GM12872 (cell line): ENCODE measurements around the gene HOXD9.

ENCODE experiments used
- TF ChIP-seq, protein P1 (sequence below): IDR thresholded peaks from 3 replicates; pipeline ENCODE4 v1.5.1; 2011; ENCODE audit warnings: low read depth, mild to moderate bottlenecking, low read length, moderate library complexity; ENCODE audit not compliant: insufficient read depth

The HOXD9 gene

DNA sequence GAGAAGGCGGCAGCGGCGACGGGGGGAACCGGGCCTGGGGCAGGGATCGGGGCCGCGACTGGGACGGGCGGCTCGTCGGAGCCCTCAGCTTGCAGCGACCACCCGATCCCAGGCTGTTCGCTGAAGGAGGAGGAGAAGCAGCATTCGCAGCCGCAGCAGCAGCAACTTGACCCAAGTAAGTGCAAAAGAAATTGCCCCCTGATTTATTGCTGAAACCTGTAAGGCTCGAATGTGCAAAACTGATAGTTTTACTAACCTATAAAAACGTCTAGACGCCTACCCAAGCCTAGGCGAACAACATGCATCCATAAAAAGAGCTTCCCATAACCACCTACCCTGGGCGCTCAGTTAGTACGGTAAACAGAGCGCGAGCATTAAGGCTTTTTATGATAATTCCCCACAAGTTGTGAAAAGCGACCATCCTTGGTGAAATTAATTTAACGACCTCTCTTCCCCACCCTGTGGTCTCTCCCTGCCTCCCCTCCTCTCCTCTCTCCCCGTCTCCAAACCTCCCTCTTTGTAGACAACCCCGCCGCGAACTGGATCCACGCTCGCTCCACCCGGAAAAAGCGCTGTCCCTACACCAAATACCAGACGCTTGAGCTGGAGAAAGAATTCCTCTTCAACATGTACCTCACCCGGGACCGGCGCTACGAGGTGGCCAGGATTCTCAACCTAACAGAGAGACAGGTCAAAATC, 1.0 kb downstream of the HOXD9 start:
- TF ChIP-seq, protein P1, sequence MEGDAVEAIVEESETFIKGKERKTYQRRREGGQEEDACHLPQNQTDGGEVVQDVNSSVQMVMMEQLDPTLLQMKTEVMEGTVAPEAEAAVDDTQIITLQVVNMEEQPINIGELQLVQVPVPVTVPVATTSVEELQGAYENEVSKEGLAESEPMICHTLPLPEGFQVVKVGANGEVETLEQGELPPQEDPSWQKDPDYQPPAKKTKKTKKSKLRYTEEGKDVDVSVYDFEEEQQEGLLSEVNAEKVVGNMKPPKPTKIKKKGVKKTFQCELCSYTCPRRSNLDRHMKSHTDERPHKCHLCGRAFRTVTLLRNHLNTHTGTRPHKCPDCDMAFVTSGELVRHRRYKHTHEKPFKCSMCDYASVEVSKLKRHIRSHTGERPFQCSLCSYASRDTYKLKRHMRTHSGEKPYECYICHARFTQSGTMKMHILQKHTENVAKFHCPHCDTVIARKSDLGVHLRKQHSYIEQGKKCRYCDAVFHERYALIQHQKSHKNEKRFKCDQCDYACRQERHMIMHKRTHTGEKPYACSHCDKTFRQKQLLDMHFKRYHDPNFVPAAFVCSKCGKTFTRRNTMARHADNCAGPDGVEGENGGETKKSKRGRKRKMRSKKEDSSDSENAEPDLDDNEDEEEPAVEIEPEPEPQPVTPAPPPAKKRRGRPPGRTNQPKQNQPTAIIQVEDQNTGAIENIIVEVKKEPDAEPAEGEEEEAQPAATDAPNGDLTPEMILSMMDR = no peak

DNA sequence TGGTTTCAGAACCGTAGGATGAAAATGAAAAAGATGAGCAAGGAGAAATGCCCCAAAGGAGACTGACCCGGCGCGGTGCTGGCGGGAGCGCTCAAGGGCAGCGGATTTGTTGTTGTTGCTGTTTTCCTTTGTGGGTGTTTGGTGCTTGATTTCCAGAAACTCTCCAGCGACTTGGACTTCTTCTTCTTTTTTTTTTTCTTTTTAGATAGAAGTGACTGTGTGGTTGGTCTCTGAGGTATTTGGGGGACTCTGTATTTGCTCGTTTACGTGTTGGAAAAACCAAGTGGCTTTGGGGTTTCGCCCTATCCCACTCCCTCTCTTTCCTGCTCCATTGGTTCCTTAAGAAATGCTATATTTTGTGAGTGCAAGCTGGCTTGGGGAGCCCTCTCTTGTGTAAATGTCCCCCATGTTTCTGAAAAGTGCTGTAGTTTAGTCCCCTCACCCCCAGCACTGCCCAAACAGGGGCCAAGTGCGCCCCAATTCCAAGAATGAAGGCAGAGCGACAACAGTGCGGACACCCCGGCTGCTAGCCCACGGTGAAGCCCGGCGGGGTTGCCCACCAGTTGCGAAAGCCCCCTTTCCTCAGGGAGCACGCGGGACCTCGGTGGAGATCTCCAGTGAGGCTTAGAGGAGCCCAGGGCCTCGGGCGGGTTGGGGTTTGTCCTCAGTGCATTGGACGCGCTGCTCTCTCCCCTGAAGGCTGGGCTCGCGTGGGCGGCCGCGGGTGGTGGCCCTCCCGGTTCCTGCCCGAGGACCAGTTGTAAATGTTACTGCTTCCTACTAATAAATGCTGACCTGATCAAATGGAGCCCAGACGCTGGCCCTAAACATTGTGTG, 1.8 kb downstream of the HOXD9 start:
- TF ChIP-seq, protein P1 = no peak

DNA sequence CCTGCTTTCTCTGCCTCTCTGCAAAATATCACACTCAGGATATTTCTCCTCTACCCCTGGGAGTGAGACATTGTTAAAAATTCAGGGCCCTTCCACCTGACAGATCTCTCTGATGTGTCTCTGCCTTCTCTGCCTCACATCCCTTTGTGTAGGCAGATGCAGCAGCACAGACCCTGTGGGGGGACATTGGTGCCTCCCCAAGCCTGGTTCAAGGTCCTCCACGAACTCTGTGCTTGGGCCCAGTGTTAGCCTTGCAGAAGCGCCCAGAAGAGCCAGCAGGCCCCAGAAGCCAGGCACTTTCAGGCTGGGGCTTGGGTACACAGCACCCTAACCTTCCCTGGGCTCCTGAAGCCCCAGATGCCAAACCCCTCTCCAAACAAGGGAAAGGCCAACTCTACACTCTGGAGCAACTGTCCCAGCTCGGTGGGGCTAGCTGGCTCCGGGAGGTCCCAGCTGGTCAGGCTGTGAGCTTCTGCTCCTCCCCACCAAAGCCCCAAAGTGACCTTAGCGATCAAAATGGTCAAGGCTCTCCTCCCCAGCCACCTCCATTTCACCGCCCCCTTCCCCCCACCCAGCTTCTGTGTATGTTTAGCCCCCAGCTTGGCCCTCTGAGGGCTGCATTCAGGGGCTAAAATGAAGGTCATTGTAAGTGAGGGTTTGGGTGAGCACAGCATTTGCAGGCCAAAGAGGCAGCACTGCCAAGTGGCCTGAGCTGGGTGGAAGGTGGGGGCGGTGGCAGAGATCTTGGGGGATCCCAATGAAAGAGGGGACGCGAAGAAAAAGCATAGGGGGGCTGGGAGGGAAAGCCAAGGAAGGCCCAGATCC, 2.6 kb downstream of the HOXD9 start:
- TF ChIP-seq, protein P1 = no peak

DNA sequence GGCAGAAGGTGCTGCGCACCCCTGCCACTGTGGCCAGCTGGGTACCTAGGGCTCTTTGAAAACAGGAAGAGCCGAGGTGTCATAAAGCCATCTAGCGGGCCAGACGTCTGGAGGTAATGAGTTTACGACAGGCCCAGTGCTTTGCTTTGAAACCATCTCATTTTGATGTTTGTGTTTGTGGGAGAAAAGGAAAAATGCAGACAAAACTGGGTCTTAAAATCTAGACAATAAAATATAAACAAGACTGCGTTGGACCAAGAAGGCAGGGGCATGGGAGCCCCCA, 3.2 kb downstream of the HOXD9 start:
- TF ChIP-seq, protein P1 = no peak

DNA sequence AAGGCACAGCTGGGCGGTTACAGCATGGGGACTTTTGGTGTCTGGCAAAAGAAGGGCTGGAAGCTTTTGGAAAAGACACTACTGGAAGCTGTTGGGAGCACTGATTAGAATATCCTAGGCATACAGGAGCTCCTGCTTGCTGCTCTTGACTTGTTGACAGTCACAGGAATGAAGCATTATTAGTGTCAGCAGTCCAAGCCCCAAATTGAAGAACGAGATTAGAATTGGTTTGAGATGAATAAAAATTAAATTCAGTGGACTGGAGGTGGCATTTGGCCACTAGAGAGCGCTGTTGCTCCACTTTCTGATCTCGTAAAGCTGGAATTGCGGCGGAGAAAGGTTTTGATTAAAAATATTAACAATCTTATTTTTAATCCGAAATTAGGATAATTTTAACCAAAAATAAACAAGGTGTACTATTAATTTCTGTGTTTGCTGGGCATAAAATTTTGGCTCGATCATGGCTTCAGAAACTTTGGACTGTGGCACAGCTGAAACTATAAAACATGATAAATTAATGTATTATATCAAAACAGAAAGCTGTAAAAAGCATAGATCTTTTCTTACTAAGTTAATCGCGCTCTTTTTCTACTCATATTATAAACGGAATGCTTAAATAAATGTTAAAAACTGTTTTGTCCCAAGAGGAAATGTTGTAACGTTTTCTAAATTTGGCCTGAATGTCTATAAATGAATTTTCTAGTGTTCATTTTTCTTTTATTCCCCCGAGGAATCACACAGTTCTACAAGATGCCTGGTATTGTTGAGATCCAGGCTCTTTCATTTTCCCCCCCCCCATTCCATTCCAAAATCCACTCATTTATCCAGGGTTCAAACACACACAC, 4.6 kb downstream of the HOXD9 start:
- TF ChIP-seq, protein P1 = peak; percentile 60

DNA sequence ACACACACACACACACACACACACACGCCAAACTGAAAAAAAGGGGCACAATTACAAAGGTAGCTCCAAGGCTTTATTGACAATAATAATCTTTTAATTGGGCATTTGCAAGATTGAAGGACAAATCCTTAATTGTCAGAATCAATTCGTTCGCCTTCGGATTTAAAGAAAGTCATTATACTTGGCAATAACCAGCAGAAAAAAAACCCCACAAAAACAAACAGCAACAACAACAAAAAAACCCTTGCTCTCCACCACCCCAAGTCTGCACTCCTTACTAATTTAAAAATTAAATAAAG, 5.2 kb downstream of the HOXD9 start:
- TF ChIP-seq, protein P1 = no peak
